Measurements from ENCODE around the gene NOTCH2. TPM values are rescaled to one million over a fixed set of nuclear protein-coding genes. Genes with fewer than 3 reads are reported as not detected.

Gene NOTCH2
- total and polyA plus RNA-seq, 2 donors (not counting 1 experiment from before 2014, with no cell fraction given) = 32.1 to 184 TPM

- POLR2A ChIA-PET = no interaction called here
- H3K27me3 Mint-ChIP-seq = peaks cover 18% of the 10 kb centered on the region
- DNase-seq = no peak
- Histone ChIP-seq H3K4me2 (replicated peaks; ENCODE audit: low read depth, low read length, poor library complexity, severe bottlenecking) (no peak within 1 kb of the TSS), H3K4me3 (ENCODE audit: control extremely low read depth in 1 of 5, extremely low read depth in 1 of 5, insufficient read depth in 1 of 5, low read depth in 2 of 5, low read length in 4 of 5) (no peak within 1 kb of the TSS), H3K36me3 (replicated peaks in 1 of 2; ENCODE audit: control extremely low read depth in 1 of 2, control insufficient read depth in 1 of 2, extremely low read depth in 1 of 2, insufficient read depth in 2 of 2, low read length in 1 of 2) (no peaks in the 10 kb centered on the region), H3K9me3 (ENCODE audit: control extremely low read depth in 1 of 3, control insufficient read depth in 2 of 3, insufficient read depth in 1 of 3, low read length in 2 of 3) (peaks cover 0 to 6% (median 0%) of the 10 kb centered on the region in 3 donors), H3K4me1 (ENCODE audit: control insufficient read depth in 2 of 2, insufficient read depth in 2 of 2, low read length in 2 of 2) (no peaks in the 10 kb centered on the region), H3K27me3 (replicated peaks in 1 of 4; ENCODE audit: control extremely low read depth in 1 of 4, control insufficient read depth in 3 of 4, insufficient read depth in 4 of 4, low read length in 3 of 4) (peaks cover 0 to 11% (median 1%) of the 10 kb centered on the region in 4 experiments), H3K79me2 (ENCODE audit: control insufficient read depth, insufficient read depth, low read length) (no peaks in the 10 kb centered on the region), H2AFZ (ENCODE audit: insufficient read depth, low read depth, low read length, poor library complexity, severe bottlenecking) (no peak within 1 kb of the TSS), H3K27ac (ENCODE audit: low read length in 2 of 2) (no peak within 1 kb of the TSS), H4K20me1 (ENCODE audit: control insufficient read depth, insufficient read depth, low read length, poor library complexity, severe bottlenecking) (no peaks in the 10 kb centered on the region), H3K9ac (ENCODE audit: low read length) (no peak within 1 kb of the TSS)
- 81% methylated on average over 23 of the region's 24 CpGs for WGBS (ENCODE audit: insufficient coverage)
- TF ChIP-seq EZH2 (IDR thresholded peaks at IDR 0.05; ENCODE audit: borderline replicate concordance, insufficient read depth, low read depth, low read length, poor library complexity, severe bottlenecking) (no peak), CTCF (IDR thresholded peaks at IDR 0.05) (no peak)
- no peaks in the 10 kb centered on the region for H3K4me1 Mint-ChIP-seq
- CTCF ChIA-PET = no interaction called here
- no peak within 1 kb of the TSS for H3K27ac Mint-ChIP-seq
- no peak for ATAC-seq (ENCODE audit: low read depth)
- intact Hi-C loops (cut with micrococcal nuclease) = no loop called here
- H3K4me3 Mint-ChIP-seq = no peak within 1 kb of the TSS
- H3K9me3 Mint-ChIP-seq (ENCODE audit: insufficient read depth) = no peaks in the 10 kb centered on the region
Observed at GRCh38 chr1:119896303-119896702, 173.2 kb downstream of the NOTCH2 start, which contains the start of gene ADAM30. Gene ADAM30 (minus strand): TSS chr1:119896515. CDS start chr1:119896336, 179 bp downstream.

GRCh38 chr1:119895102-119895501 is 174.4 kb downstream of the NOTCH2 start:
- no peak for ATAC-seq (ENCODE audit: low read depth)
- WGBS (ENCODE audit: insufficient coverage) = 63% methylated on average over 1 of the region's 4 CpGs

More at GRCh38 chr1:119895102-119895501, 174.4 kb downstream of the NOTCH2 start:
- no peak for TF ChIP-seq CTCF (IDR thresholded peaks at IDR 0.05)
- Histone ChIP-seq H3K79me2 (ENCODE audit: control insufficient read depth, insufficient read depth, low read length) (no peaks in the 10 kb centered on the region), H2AFZ (ENCODE audit: insufficient read depth, low read depth, low read length, poor library complexity, severe bottlenecking) (no peak overlapping the region), H3K27me3 (replicated peaks in 1 of 4; ENCODE audit: control extremely low read depth in 1 of 4, control insufficient read depth in 3 of 4, insufficient read depth in 4 of 4, low read length in 3 of 4) (peaks cover 0 to 11% (median 1%) of the 10 kb centered on the region in 4 experiments), H3K9me3 (ENCODE audit: control extremely low read depth in 1 of 3, control insufficient read depth in 2 of 3, insufficient read depth in 1 of 3, low read length in 2 of 3) (peaks cover 0 to 6% (median 0%) of the 10 kb centered on the region in 3 donors), H3K4me2 (replicated peaks; ENCODE audit: low read depth, low read length, poor library complexity, severe bottlenecking) (no peak overlapping the region), H3K4me3 (ENCODE audit: control extremely low read depth in 1 of 5, extremely low read depth in 1 of 5, insufficient read depth in 1 of 5, low read depth in 2 of 5, low read length in 4 of 5) (no peak overlapping the region), H3K9ac (ENCODE audit: low read length) (no peak overlapping the region), H4K20me1 (ENCODE audit: control insufficient read depth, insufficient read depth, low read length, poor library complexity, severe bottlenecking) (no peaks in the 10 kb centered on the region), H3K4me1 (ENCODE audit: control insufficient read depth in 2 of 2, insufficient read depth in 2 of 2, low read length in 2 of 2) (no peaks in the 10 kb centered on the region), H3K27ac (ENCODE audit: low read length in 2 of 2) (no peak overlapping the region), H3K36me3 (replicated peaks in 1 of 2; ENCODE audit: control extremely low read depth in 1 of 2, control insufficient read depth in 1 of 2, extremely low read depth in 1 of 2, insufficient read depth in 2 of 2, low read length in 1 of 2) (no peaks in the 10 kb centered on the region)
- CTCF ChIA-PET = no interaction called here
- DNase-seq = no peak
- POLR2A ChIA-PET = no interaction called here
- intact Hi-C loops (cut with micrococcal nuclease) = no loop called here
- no peaks in the 10 kb centered on the region for H3K9me3 Mint-ChIP-seq (ENCODE audit: insufficient read depth)
- H3K4me1 Mint-ChIP-seq = no peaks in the 10 kb centered on the region
- no peak overlapping the region for H3K4me3 Mint-ChIP-seq
- H3K27me3 Mint-ChIP-seq = peaks cover 22% of the 10 kb centered on the region
- no peak overlapping the region for H3K27ac Mint-ChIP-seq
